ENCODE measurements around the gene GRID1. TPM values are rescaled to one million over a fixed set of nuclear protein-coding genes. Genes with fewer than 3 reads are reported as not detected.

GRID1 gene
- total RNA-seq, 4 donors from 2014 or later = 1.4 to 4.9 (median 2.0) TPM

DNA sequence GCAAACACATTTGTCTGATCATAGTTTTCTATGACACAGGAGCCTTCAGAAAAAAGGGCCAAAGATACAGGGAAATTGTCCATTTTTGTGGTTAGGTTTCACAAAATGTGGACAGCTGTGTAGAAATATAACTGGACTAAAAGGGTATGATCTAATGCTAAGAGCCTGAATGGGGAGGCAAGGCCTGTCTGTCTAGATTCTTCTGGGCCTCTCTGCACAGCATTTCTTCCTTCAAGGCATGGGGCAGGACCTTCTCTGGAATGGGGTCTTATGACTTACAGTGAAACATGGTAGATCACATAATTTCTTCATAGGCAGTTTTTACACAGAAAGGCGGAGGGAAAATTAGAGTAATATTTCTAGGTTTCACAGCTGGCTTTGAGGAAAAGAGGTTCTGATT is 795.7 kb downstream of the GRID1 start:
- H3K4me3 ChIP-seq (ENCODE audit: low read depth, poor library complexity, severe bottlenecking) = no peak overlapping the region
- 92 to 93% methylated on average over 1 of the region's 1 CpG for whole genome bisulfite sequencing, 2 donors
- intact Hi-C loops (cut with DNase I; ENCODE audit: low total_unique reads) = no loop called here
- DNase-seq (ENCODE audit: low spot score in 2 of 2) = no peak
- TF ChIP-seq POLR2A (IDR thresholded peaks at IDR 0.05) = no peak
- TF ChIP-seq, protein P1, sequence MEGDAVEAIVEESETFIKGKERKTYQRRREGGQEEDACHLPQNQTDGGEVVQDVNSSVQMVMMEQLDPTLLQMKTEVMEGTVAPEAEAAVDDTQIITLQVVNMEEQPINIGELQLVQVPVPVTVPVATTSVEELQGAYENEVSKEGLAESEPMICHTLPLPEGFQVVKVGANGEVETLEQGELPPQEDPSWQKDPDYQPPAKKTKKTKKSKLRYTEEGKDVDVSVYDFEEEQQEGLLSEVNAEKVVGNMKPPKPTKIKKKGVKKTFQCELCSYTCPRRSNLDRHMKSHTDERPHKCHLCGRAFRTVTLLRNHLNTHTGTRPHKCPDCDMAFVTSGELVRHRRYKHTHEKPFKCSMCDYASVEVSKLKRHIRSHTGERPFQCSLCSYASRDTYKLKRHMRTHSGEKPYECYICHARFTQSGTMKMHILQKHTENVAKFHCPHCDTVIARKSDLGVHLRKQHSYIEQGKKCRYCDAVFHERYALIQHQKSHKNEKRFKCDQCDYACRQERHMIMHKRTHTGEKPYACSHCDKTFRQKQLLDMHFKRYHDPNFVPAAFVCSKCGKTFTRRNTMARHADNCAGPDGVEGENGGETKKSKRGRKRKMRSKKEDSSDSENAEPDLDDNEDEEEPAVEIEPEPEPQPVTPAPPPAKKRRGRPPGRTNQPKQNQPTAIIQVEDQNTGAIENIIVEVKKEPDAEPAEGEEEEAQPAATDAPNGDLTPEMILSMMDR (IDR thresholded peaks at IDR 0.05) = no peak

DNA sequence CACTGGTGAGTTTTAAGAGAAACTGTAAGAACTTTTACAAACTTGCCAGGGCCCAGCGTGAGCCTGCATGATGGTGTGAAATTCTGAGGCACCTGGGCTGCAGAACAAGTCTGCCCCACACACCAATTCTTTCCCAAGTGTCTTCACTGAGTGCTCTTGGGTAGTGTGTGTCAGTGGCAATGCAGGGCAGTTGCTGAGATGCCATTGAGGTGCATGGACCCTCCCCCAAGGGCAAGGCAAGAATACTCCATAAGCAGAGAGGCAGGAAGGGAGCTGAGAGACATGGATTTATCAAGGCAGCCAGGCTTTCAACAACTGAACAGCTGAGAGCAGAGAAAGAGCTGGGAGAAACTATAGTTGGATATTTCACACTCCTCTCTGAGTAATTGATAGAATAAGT is 801.2 kb downstream of the GRID1 start:
- no peak for DNase-seq (ENCODE audit: low spot score in 2 of 2)
- H3K4me3 ChIP-seq (ENCODE audit: low read depth, poor library complexity, severe bottlenecking) = no peak overlapping the region
- intact Hi-C loops (cut with DNase I; ENCODE audit: low total_unique reads) = no loop called here
- TF ChIP-seq, protein P1 (IDR thresholded peaks at IDR 0.05) = no peak
- TF ChIP-seq POLR2A (IDR thresholded peaks at IDR 0.05) = no peak
- WGBS, 2 donors = 65 to 73% methylated on average over 1 of the region's 1 CpG

DNA sequence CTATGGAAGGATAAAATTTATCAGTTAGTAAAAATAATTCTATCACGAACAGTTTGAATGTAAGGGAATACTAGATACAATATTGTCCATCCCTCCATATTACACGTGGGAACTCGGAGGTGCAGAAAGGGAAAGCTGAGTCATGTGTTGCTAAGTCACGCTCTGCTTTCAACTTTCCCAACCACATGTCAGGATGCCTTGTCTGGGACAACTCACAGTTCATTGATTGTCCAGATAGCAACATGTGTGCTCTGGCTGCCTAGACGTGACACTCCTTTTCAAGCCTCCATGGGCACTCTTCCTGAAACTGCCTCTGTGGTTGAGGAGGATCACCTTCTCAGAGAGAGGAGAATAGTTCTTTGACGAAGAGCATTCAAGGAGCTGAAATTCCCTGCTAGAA is 808.1 kb downstream of the GRID1 start:
- WGBS, 2 donors = 70 to 75% methylated on average over 6 of the region's 6 CpGs
- intact Hi-C loops (cut with DNase I; ENCODE audit: low total_unique reads) = no loop called here

DNA sequence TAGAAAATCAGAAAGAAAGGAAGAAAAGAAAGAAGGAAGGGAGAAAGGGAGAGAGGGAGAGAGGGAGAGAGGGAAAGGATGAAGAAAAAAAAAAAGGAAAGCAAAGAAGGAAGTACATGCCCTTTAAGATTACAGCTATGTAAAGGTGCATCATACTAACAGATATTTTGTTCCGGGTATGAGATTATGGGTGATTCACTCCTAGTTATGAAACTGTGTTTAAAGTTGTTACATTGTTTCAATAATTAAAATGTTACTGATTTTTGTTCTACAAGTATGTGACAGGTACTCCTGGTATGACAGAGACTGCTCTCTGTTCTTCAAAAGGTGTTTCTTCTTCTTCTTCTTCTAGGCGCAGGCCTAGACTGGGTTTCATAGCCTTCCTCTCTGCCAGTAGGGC is 808.9 kb downstream of the GRID1 start:
- no peak overlapping the region for H3K4me3 ChIP-seq (ENCODE audit: low read depth, poor library complexity, severe bottlenecking)
- TF ChIP-seq POLR2A (IDR thresholded peaks at IDR 0.05) = no peak
- TF ChIP-seq, protein P1 (IDR thresholded peaks at IDR 0.05) = no peak
- 89 to 97% methylated on average over 2 of the region's 2 CpGs for WGBS, 2 donors
- DNase-seq (ENCODE audit: low spot score in 2 of 2) = no peak
- intact Hi-C loops (cut with DNase I; ENCODE audit: low total_unique reads) = no loop called here

More for the DNA sequence above, 808.1 kb downstream of the GRID1 start:
- DNase-seq (ENCODE audit: low spot score in 2 of 2) = no peak
- H3K4me3 ChIP-seq (ENCODE audit: low read depth, poor library complexity, severe bottlenecking) = no peak overlapping the region
- TF ChIP-seq, protein P1 (IDR thresholded peaks at IDR 0.05) = no peak
- TF ChIP-seq POLR2A (IDR thresholded peaks at IDR 0.05) = no peak

DNA sequence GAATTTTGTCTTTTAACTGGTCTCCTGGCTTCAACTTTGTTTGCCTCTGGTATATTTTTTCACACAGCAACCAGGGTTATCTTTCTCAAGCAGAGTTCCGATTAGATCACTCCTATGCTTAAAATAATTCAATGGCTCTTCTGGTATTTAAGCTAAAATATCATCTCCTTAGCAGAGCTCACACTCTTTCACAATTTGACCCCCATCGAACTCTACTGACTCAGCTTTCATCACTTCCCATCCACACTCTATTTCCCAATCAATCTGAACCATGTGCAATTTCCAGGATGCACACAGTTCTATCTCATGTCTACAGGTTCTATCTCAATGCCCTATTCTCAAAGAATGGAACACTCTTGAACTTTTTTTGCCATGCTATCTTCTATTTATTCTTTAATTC is 809.5 kb downstream of the GRID1 start:
- no peak for DNase-seq (ENCODE audit: low spot score in 2 of 2)
- WGBS, 2 donors = 76 to 79% methylated on average over 2 of the region's 2 CpGs
- H3K4me3 ChIP-seq (ENCODE audit: low read depth, poor library complexity, severe bottlenecking) = no peak overlapping the region
- intact Hi-C loops (cut with DNase I; ENCODE audit: low total_unique reads) = no loop called here
- no peak for TF ChIP-seq POLR2A (IDR thresholded peaks at IDR 0.05)
- TF ChIP-seq, protein P1 (IDR thresholded peaks at IDR 0.05) = no peak

MicroRNAs within 50 kb of the gene (microRNA counts, 767-probe panel; counts per million panel counts)
- 0 to 358 counts per million in 2 donors for microRNA hsa-miR-346

Small RNA genes lying within 50 kb of the gene (microRNA-seq; reads per million reads assigned to microRNA genes)
- 4.5 to 6.8 reads per million in 2 donors for gene MIR346 (ENCODE audit: borderline number of aligned reads in 1 of 2, borderline replicate concordance in 2 of 2)

Other genes starting within 250 kb of the GRID1 start
- gene WAPL, start 155.0 kb upstream of the GRID1 start, total RNA-seq = 10 to 100 TPM; 37.7 to 46.4 (median 43.0) TPM

All from lower leg skin (tissue), 4 donors.